ENCODE results near the gene PSMA8.
"Not testable (repeated sequence)": the region's sequence is repeated elsewhere in the genome, so short reads cannot be mapped to it uniquely, and the experiment has no call there.

The PSMA8 gene

DNA sequence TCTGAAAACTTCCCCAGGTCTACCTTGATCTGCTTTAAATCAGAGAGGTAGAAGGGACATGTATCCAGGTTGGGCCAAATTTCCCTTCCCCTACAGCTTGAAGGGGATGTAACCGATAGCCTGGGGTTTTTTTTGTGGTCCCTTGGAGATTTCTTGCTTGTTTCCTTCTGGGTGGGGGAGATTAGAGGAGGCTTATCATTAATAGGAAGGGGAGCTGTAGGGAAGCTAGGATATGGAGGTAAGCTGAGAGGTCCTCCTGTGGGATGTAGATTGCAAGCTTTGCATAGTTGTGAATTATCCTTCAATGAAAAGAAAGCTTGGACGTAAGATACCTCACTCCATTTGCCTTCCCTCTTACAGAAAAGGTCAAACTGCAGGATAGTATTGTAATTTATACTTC is 103.7 kb downstream of the PSMA8 start:
- DNase-seq (ENCODE audit: low spot score): not testable (repeated sequence)

- not testable (repeated sequence) for DNase-seq (ENCODE audit: low spot score)
Observed at GRCh38 chr18:26238718-26239117, 105.0 kb downstream of the PSMA8 start.

DNA sequence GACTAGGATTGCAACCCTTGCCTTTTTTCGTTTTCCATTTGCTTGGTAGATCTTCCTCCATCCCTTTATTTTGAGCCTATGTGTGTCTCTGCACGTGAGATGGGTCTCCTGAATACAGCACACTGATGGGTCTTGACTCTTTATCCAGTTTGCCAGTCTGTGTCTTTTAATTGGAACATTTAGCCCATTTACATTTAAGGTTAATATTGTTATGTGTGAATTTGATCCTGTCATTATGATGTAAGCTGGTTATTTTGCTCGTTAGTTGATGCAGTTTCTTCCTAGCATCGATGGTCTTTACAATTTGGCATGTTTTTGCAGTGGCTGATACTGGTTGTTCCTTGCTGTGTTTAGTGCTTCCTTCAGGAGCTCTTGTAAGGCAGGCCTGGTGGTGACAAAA is 108.7 kb downstream of the PSMA8 start:
- DNase-seq (ENCODE audit: low spot score): not testable (repeated sequence)

Data from CD4-positive, alpha-beta T cell treated with Interleukin-2 at 100 ng/mL for 4 hours (primary cell).